ENCODE data around the gene WDR18. TPM values are rescaled to one million over a fixed set of nuclear protein-coding genes. Genes with fewer than 3 reads are reported as not detected.

The WDR18 gene
- total RNA-seq, 1 experiment from 2014 or later, result 124 TPM

DNA sequence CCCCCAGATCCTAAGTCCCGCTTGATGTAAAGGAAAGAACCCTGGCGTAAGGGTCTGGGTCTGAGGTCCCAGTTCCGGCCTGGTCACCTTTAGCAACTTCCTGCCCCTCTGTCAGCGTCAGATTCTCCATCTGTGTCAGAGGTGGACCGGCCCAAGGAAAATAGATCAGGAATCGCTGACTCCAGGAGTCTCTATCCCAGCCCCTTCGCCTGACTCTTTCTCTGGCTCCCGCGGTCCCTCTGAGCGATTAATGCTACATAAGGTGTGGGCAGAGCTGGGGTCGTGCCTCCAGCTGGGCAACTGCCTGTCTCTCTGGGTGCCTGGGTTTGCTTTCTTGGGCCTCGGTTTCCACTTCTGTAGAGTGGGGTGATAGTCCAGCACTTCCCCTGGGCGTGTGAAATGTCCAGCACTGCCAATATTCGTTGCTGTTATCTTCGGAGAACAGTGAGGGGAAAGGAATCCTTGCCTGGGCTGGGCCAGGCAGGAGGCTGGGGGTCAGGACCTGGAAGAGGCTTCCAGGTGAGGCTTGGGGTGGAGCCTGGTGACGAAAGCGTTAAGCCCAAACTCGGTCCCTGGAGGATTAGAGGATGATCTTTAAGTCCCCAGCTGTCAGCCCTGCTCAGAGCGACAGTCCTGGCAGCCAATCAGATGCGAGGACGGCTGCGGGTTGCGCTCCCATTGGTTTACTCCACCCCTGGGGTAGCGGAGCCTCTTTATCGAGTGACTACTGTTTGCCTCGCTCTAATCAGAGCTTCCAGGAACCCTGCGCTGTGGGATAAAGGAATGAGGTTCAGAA is 56.5 kb downstream of the WDR18 start (continued):
- TF ChIP-seq ZBTB33 (IDR thresholded peaks at IDR 0.05; ENCODE audit: extremely low read depth, insufficient replicate concordance, low read length) (no peak), EZH2phosphoT487 (IDR thresholded peaks at IDR 0.05; ENCODE audit: borderline replicate concordance) (no peak)
- TF ChIP-seq, protein P1, sequence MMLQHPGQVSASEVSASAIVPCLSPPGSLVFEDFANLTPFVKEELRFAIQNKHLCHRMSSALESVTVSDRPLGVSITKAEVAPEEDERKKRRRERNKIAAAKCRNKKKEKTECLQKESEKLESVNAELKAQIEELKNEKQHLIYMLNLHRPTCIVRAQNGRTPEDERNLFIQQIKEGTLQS (IDR thresholded peaks at IDR 0.05), result no peak

GRCh38 chr19:1041272-1041834 is 57.2 kb downstream of the WDR18 start:
- Histone ChIP-seq H2AFZ (ENCODE audit: low read depth, low read length, poor library complexity, severe bottlenecking) (no peak overlapping the region), H3K27me3 (ENCODE audit: insufficient read depth, low read length) (no peaks in the 10 kb centered on the region), H3K36me3 (ENCODE audit: control insufficient read depth in 1 of 2, insufficient read depth in 2 of 2, low read length in 2 of 2) (peaks cover 4 to 14% of the 10 kb centered on the region in 2 experiments; a peak in 3 of 4 replicates), H3K4me3 (replicated peaks in 1 of 2; ENCODE audit: low read depth in 1 of 2, low read length in 2 of 2) (peak overlapping the region; percentile 91), H3K9me3 (ENCODE audit: control insufficient read depth in 1 of 2, insufficient read depth in 1 of 2, low read depth in 1 of 2, low read length in 2 of 2) (no peaks in the 10 kb centered on the region), H3K79me2 (ENCODE audit: insufficient read depth, low read length) (peaks cover 14% of the 10 kb centered on the region; the same call in 1 of the 2 replicates), H3K4me1 (ENCODE audit: control insufficient read depth in 1 of 2, insufficient read depth in 2 of 2, low read length in 2 of 2) (peaks cover 36 to 79% of the 10 kb centered on the region in 2 experiments), H3K4me2 (ENCODE audit: low read length) (peak overlapping the region; percentile 88), H3K27ac (ENCODE audit: low read depth, low read length) (peak overlapping the region; percentile 78), H3K9ac (ENCODE audit: low read length) (peak overlapping the region; percentile 84), H3K9me2 (ENCODE audit: insufficient read depth) (no peaks in the 10 kb centered on the region), H4K20me1 (ENCODE audit: insufficient read depth) (no peaks in the 10 kb centered on the region)
- POLR2A ChIA-PET, result interaction anchor here (0.6 to 7.8 kb wide), 4 partner anchors 14 to 63 kb away, joined by 3 to 85 read pairs (median 18); partner anchors contain the start of genes CNN2 and RNU6-2
- ATAC-seq, result no peak
- RAD21 ChIA-PET (ENCODE audit: low non-redundant PET in 1 of 2, low total read pairs in 2 of 2, uncharacterized antibody in 2 of 2, unreplicated experiment in 2 of 2), result interaction anchor here in 1 of 2 experiments (1.1 to 1.5 kb wide), 2 partner anchors 14 to 225 kb away, joined by 5 to 7 read pairs; no protein-coding TSS in a partner anchor
- BruUV-seq (replicated peaks), result no TSS peak
- intact Hi-C loops (cut with micrococcal nuclease), result loop anchor here (2.0 kb wide), 1 partner anchor 15 kb away; the partner anchor contains the start of gene CNN2
- TF ChIP-seq SIN3A (IDR thresholded peaks at IDR 0.05; ENCODE audit: low read depth) (no peak), POLR2A (IDR thresholded peaks at IDR 0.05; ENCODE audit: borderline replicate concordance, extremely low read depth, insufficient read depth, insufficient read length) (no peak), SRF (IDR thresholded peaks at IDR 0.05; ENCODE audit: low read depth) (no peak), MAX (IDR thresholded peaks at IDR 0.05) (no peak), REST (IDR thresholded peaks at IDR 0.05; ENCODE audit: low read depth) (no peak), SP1 (IDR thresholded peaks at IDR 0.05; ENCODE audit: low read depth) (no peak), POLR2AphosphoS5 (IDR thresholded peaks at IDR 0.05; ENCODE audit: low read depth, low read length) (no peak), FOSL1 (IDR thresholded peaks at IDR 0.05; ENCODE audit: low read depth) (no peak), RAD21 (IDR thresholded peaks at IDR 0.05; ENCODE audit: low read depth) (no peak), YY1 (IDR thresholded peaks at IDR 0.05; ENCODE audit: extremely low read depth, insufficient replicate concordance, low read depth, low read length) (no peak)
- TF ChIP-seq, protein P1 (IDR thresholded peaks at IDR 0.05), result no peak
- DNase-seq (ENCODE audit: low read depth, low spot score), result no peak
- CTCF ChIA-PET, result interaction anchor here (1.2 kb wide), 1 partner anchor 20 kb away, joined by 4 read pairs; the partner anchor contains the start of gene RNU6-2

All from HCT116 (cell line).